SH-SY5Y (cell line): Measurements from ENCODE around the gene DVL1.

Source experiments
- GATA2 ChIP-seq: IDR thresholded peaks from 2 replicates; pipeline ENCODE4 v1.6.1; 2011; ENCODE audit warnings: mild to moderate bottlenecking, low read depth, low read length
- GATA3 ChIP-seq: IDR thresholded peaks from 2 replicates; pipeline ENCODE4 v1.6.1; 2011; ENCODE audit warnings: low read depth, mild to moderate bottlenecking, low read length, moderate library complexity

- TF ChIP-seq GATA2 (no peak), GATA3 (no peak)
These were observed 6.6 kb downstream of the DVL1 start for GRCh38 chr1:1342584-1343115.
